NCI-H1417 (cell line): ENCODE data around the gene CDC42BPB.
A peak's percentile ranks its signal among the peaks of the same experiment; 100 is the strongest.

ENCODE experiments used
- DNase-seq, 3 experiments: peaks; one replicate each; lab custom pipeline; 2025; lab: John Stamatoyannopoulos, UW

Gene CDC42BPB

GRCh38 chr14:103019826-103020225 is 37.5 kb downstream of the CDC42BPB start:
- DNase-seq, result no peak

GRCh38 chr14:103019236-103019635 is 38.1 kb downstream of the CDC42BPB start:
- no peak for DNase-seq

- no peak for DNase-seq
Observed at GRCh38 chr14:103016594-103016993, 40.8 kb downstream of the CDC42BPB start.

- DNase-seq, result peak in 2 of 3 experiments; percentile 44 to 46
Observed at GRCh38 chr14:103016071-103016470, 41.3 kb downstream of the CDC42BPB start.

GRCh38 chr14:103015426-103015825 is 41.9 kb downstream of the CDC42BPB start:
- DNase-seq, result peak in 1 of 3 experiments; percentile 43

GRCh38 chr14:103014466-103015228 is 42.7 kb downstream of the CDC42BPB start:
- DNase-seq, result peak; percentile 49 to 85 (median 63)

GRCh38 chr14:103013028-103013427 is 44.3 kb downstream of the CDC42BPB start:
- DNase-seq, result no peak

GRCh38 chr14:103009559-103009958 is 47.8 kb downstream of the CDC42BPB start:
- no peak for DNase-seq

- DNase-seq, result no peak
Observed at GRCh38 chr14:103008768-103009357, 48.5 kb downstream of the CDC42BPB start.

GRCh38 chr14:103008126-103008525 is 49.2 kb downstream of the CDC42BPB start:
- no peak for DNase-seq

- no peak for DNase-seq
Observed at GRCh38 chr14:103007555-103007954, 49.8 kb downstream of the CDC42BPB start.

GRCh38 chr14:103006991-103007520 is 50.3 kb downstream of the CDC42BPB start:
- DNase-seq, result no peak

GRCh38 chr14:103006106-103006505 is 51.2 kb downstream of the CDC42BPB start:
- no peak for DNase-seq

- no peak for DNase-seq
Observed at GRCh38 chr14:103003850-103004249, 53.5 kb downstream of the CDC42BPB start.

GRCh38 chr14:103003351-103003615 is 54.1 kb downstream of the CDC42BPB start:
- no peak for DNase-seq

GRCh38 chr14:103002578-103003350 is 54.6 kb downstream of the CDC42BPB start:
- no peak for DNase-seq

GRCh38 chr14:103001651-103002396 is 55.5 kb downstream of the CDC42BPB start:
- no peak for DNase-seq

GRCh38 chr14:103001226-103001625 is 56.1 kb downstream of the CDC42BPB start:
- no peak for DNase-seq

GRCh38 chr14:103000291-103000921 is 56.9 kb downstream of the CDC42BPB start:
- no peak for DNase-seq

GRCh38 chr14:102999227-102999895 is 58.0 kb downstream of the CDC42BPB start:
- DNase-seq, result no peak

GRCh38 chr14:102998393-102998792 is 59.0 kb downstream of the CDC42BPB start:
- DNase-seq, result no peak
